AML-193 (cell line): ENCODE data around the gene CDK5.
"Not testable (repeated sequence)": the region's sequence is repeated elsewhere in the genome, so short reads cannot be mapped to it uniquely, and the experiment has no call there.

Experiments used
- DNase-seq, 2 experiments: peaks; one replicate each; lab custom pipeline; 2025; lab: John Stamatoyannopoulos, UW

Gene CDK5

GRCh38 chr7:151013733-151014497 is 43.8 kb downstream of the CDK5 start:
- DNase-seq, result no peak

DNA sequence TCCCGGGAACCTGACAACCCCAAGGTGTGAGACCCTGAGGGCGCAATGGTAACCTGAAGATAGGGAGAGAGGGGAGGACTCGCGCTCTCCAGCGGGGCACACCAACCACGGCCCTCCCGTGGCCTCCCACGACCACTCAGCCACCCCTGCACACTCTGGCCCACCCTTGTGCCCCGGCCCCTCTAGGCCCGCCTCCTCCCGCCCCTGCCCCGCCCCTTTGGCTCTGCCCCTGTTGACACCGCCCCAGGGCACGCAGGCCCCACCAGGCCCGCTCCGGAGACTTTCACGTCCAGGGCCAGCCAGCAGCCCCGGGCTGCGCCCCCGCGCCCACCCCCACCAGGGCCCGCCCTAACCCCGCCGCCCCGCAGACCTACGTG is 44.4 kb downstream of the CDK5 start:
- DNase-seq, result no peak

DNA sequence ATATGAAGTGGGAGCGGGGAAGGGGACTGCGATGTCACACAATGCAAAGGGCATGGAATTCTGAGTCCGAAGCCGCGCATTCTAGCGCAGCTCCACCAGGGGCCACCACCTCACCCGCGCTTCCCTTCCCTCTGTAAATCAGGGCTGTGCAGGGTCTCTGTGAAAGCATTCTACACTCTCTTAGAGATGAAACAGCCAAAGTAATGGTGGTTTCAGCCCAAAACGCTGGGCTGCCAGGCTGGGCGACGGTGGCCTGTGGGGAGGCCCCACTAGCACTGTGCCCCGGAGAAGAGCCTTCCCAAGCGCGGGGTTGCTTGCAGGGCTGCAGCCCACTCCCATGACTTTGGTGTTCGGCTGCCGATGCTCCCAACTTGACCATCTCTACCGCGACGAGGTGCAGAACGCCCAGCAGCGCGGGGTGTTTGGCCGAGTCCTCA is 44.8 kb downstream of the CDK5 start:
- DNase-seq, result no peak

DNA sequence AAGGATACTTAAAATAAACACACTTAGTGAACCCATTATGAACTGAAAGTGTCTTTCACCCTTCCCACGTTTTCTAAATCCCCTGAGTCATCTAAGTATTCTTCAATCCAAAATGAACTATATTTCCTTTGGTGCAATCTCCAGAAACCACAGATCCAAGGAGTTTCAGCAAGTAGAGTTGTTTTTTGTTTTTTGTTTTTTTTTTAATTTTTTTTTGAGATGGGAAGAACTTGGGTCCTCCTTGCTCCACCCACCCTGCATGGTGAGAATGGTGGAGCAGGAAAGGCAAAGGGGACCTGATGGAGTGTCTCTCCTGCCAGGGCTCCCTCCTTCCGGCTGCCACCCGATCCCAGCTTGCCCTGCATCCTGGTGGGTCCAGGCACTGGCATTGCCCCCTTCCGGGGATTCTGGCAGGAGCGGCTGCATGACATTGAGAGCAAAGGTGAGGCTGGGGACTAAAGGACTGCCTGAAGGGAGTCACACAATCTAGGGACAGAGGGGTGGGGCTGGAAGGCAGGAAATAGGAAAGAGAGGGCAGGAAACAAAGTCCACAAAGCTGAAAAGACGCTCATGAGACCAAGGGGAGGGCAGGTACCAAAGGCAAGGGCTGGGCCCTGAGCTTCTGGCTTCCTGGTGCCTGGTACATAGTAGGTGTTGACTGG is 45.5 kb downstream of the CDK5 start:
- no peak for DNase-seq

- not testable (repeated sequence) for DNase-seq
Observed at GRCh38 chr7:151011616-151012015, 46.1 kb downstream of the CDK5 start.

DNA sequence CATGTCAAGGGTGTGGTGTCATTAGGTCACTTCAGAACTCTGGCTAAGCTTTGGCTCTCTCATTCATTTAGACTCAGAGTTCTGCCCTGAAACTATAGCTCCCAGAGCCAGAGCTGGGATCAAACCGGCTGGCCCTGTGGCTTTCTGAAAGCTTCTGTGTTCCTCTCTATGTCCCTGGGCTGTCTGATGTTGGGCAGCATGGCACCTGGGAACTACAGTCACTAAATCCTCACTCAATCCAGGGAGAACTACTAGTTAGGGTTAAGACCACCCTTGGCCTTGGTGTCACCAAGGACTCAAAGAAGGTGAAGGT is 46.6 kb downstream of the CDK5 start:
- no peak for DNase-seq

- DNase-seq, result no peak
Observed at GRCh38 chr7:151010307-151011096, 47.2 kb downstream of the CDK5 start.

GRCh38 chr7:151010037-151010306 is 47.7 kb downstream of the CDK5 start:
- DNase-seq, result no peak

GRCh38 chr7:151009327-151010036 is 48.2 kb downstream of the CDK5 start:
- DNase-seq, result no peak

GRCh38 chr7:151008511-151009323 is 49.0 kb downstream of the CDK5 start:
- peak; percentile 36 to 40 for DNase-seq

GRCh38 chr7:151008143-151008510 is 49.6 kb downstream of the CDK5 start:
- DNase-seq, result no peak

DNA sequence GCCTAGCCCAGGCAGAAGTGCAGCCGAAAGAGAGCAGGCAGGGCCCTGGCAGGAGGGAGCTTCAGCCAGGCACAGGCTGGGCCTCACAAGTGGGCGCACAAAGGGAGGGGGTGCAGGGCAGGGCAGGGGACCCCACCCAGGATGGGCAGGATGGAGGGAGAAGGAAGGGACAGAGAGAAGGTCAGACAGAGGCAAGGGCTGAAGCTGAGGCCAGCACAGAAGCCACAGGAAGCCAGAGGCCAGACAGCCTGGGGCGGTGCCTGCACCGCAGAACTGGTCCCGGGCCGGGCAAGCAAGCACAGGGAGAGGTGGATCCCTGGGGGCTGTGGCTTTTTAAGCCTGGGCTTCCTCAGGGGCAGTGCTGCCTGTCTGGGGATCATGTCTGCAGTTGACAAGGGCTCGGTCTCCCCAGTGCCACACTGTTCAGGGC is 50.2 kb downstream of the CDK5 start:
- no peak for DNase-seq

DNA sequence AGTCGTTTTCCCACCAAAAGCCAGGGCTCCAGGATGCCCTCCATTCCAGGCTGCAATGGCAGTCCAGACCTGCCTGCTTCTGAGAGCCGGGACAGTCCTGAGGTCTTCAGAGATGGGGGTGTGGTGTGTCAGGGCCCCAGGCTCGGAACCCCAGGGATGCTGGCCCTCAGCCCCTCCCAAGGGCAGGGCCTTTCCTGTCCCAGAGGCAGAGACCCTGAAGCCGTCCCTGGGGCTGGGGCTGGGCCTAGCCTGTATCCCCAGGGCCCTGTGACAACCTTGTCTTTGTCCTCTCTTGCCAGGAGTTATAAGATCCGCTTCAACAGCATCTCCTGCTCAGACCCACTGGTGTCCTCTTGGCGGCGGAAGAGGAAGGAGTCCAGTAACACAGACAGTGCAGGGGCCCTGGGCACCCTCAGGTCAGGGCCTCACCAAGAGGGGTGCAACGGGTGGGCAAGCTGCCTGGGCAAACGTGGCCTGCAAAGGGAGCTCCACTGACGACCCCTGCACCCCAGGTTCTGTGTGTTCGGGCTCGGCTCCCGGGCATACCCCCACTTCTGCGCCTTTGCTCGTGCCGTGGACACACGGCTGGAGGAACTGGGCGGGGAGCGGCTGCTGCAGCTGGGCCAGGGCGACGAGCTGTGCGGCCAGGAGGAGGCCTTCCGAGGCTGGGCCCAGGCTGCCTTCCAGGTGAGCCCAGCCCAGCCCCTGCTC is 51.0 kb downstream of the CDK5 start:
- DNase-seq, result no peak

DNA sequence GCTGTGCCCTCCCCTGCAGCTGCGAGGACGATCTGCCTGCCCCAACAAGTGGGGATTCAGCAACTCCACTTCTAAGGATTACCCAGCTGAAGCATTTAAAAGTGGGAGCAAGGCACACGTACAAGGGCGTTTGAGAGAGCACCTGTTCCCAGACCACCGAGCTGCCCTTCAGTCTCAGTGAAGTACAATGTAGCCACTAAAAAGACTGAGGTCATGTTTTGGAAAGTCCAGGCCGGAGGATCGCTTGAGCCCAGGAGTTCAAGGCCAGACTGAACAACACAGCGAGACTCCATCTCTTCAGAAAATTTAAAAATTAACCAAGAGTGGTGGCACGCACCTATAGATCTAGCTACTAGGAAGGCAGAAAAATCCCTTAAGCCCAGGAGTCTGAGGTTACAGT is 52.1 kb downstream of the CDK5 start:
- no peak for DNase-seq
